ENCODE measurements around the gene ZSCAN22. TPM values are rescaled to one million over a fixed set of nuclear protein-coding genes. Genes with fewer than 3 reads are reported as not detected.
A peak's percentile ranks its signal among the peaks of the same experiment; 100 is the strongest.

The ZSCAN22 gene
- total RNA-seq, 2 experiments from 2014 or later: 4.4 to 6.3 TPM

DNA sequence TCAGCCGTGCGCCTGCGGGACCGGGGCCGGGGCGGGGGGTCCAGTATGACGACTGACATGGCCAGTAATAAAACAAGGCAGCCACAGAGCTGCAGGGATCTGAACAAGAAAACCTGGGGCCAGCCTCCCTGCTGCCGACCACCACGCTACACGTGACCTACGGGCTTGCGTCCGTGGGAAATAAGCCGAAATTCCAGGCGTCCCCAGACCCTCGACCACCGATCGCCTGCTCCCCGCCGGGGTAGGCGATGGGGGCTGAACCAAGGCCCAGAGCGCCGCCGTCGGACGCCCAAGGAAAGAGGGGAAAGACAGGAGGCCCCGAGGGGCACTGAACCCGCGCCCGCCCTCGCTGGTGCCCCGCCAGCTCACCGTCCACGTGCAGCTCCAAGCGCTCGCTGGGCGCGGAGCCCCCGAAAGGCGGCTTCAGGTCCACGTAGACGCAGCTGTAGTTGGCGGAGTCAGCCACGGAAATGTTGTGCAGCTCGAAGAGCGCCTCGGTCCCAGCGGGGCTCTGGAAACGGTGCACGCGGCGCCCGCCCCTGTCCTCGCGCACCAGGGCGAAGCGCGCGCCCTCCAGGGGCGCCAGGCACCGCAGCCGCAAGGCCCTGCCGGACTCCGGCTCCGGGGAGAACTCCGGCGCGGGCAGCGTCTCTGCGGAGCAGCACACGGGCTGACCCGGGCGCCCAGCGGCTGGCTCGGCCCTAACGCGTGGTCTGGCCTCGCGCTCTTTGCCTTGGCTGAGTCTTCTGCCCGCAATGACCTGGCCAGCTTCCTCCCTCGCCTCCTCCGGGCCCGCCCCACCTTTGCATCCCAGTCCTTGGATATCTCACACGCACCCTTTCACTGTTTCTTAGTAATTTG lies 23.4 kb downstream of the ZSCAN22 start:
- ATAC-seq (no peak), DNase-seq (no peak)
- CTCF ChIA-PET: no interaction called here
- Mint-ChIP-seq H3K9me3 (ENCODE audit: low read depth) (no peaks in the 10 kb centered on the region), H3K4me1 (peaks cover 36% of the 10 kb centered on the region), H3K27me3 (no peaks in the 10 kb centered on the region), H3K27ac (no peak overlapping the region), H3K4me3 (peak overlapping the region; percentile 44), H3K36me3 (peaks cover 17% of the 10 kb centered on the region)

- Mint-ChIP-seq H3K9me3 (ENCODE audit: low read depth) (no peaks in the 10 kb centered on the region), H3K4me1 (peaks cover 37% of the 10 kb centered on the region), H3K27me3 (no peaks in the 10 kb centered on the region), H3K4me3 (no peak overlapping the region), H3K27ac (no peak overlapping the region), H3K36me3 (peaks cover 14% of the 10 kb centered on the region)
- DNase-seq (no peak), ATAC-seq (no peak)
- CTCF ChIA-PET: no interaction called here
These were observed 24.2 kb downstream of the ZSCAN22 start for GRCh38 chr19:58350871-58351557.

DNA sequence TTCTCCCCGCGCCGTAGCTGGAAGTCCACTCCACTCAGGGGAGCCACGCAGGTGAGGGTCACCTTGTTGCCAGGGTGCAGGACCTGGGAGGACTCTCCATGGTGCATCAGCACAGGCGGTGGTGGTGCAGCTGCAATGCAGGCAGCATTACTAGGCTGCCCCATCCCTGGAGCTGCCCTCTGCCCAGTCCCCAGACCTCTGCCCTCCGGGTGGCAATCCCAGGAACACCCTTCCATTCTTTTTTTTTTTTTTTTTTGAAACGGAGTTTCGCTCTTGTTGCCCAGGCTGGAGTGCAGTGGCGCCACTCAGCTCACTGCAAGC lies 24.7 kb downstream of the ZSCAN22 start:
- DNase-seq (no peak), ATAC-seq (no peak)
- CTCF ChIA-PET: no interaction called here
- H3K4me3 Mint-ChIP-seq: no peak overlapping the region
- peaks cover 14% of the 10 kb centered on the region for H3K36me3 Mint-ChIP-seq
- H3K9me3 Mint-ChIP-seq (ENCODE audit: low read depth): no peaks in the 10 kb centered on the region
- H3K27me3 Mint-ChIP-seq: no peaks in the 10 kb centered on the region
- H3K27ac Mint-ChIP-seq: no peak overlapping the region
- H3K4me1 Mint-ChIP-seq: peaks cover 40% of the 10 kb centered on the region

GRCh38 chr19:58351990-58352755 lies 25.4 kb downstream of the ZSCAN22 start:
- Mint-ChIP-seq H3K27me3 (no peaks in the 10 kb centered on the region), H3K4me1 (peaks cover 42% of the 10 kb centered on the region), H3K27ac (no peak overlapping the region), H3K9me3 (ENCODE audit: low read depth) (no peaks in the 10 kb centered on the region), H3K36me3 (peaks cover 14% of the 10 kb centered on the region), H3K4me3 (no peak overlapping the region)
- DNase-seq (no peak), ATAC-seq (no peak)
- CTCF ChIA-PET: no interaction called here

DNA sequence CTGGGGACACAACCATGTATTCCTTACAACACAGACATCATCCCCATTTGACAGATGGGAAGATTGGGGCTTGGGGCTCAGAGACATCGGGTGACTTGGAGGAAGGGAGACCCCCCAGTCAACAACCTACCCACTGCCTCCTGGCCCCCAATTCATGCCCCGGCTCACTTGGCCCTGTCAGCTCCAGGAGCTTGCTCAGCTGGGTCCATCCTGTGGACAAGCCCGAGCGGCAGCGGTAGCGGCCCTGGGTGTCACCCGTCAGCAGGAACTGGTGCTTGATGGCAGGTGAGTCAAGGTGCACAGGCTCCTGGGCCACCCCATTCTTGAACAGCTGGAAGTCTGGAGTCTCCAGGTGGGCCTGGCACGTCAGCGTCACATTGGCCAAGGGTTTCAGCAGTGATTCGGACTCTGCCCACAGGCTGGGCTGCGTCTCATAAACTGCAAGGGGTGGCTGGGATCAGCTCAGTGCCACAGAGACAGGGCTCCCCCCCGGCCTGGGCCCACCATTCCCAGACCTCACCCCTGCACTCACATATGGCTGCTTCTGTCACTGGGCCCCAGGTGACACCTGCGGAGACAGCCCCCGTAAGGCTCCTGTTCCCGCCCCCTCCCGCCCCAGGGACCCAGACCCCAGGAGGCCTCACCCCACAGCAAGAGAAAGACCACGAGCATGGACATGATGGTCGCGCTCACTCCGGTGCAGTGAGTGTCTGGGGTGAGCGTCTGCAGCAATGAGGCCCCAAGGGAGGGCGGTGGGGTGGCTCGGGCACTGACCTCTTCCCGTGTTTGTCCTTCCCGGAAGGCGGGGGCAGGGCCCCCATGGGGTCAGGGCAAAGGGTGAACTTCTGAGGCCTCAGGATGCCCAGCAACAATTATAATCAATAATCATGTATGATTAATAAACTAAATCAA lies 26.2 kb downstream of the ZSCAN22 start, which contains the start of gene A1BG:
A1BG (minus strand) TSS at position 733 of the 912 bp plus-strand sequence; CDS start at position 678, 55 bp downstream.
- Mint-ChIP-seq H3K4me3 (no peak within 1 kb of the TSS), H3K4me1 (peaks cover 42% of the 10 kb centered on the region), H3K27ac (no peak within 1 kb of the TSS), H3K9me3 (ENCODE audit: low read depth) (no peaks in the 10 kb centered on the region), H3K36me3 (peaks cover 14% of the 10 kb centered on the region), H3K27me3 (no peaks in the 10 kb centered on the region)
- no peak for ATAC-seq
- no peak for DNase-seq
- CTCF ChIA-PET: no interaction called here

DNA sequence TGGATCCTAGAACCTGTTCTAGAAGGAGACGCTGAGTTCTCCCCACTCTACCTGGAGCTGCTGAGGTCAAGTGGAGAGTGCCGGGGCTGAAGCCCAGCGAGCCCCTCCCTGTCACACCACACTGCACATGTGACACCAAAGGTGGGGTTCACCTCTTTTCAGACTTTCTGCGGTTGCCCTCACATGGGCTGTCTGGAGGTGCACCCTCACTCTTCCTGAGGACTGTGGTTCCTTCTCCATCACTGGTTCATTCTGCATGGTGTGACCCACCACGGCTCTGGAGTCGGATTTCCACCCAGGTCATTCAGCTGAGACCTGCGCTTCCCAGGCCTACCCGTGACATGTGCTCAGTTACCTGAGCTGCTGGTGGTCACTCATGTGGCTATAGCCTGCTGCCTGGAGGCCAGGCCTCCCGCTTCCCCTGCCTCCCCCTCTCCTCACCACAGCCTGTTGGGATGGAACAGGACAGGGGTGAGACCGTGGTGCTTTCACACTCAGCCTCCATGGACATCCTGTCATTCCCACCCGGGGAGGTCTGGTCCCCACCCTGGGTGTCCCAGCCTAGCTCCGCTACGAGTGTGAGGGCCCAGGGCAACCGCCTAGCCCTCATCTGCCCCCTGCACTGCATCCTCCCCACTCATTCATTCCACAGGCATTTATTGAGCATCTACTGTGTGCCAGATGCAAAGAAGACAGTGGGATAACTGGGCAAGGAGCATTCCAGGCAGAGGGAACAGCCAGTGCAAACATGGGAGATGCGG lies 27.1 kb downstream of the ZSCAN22 start:
- Mint-ChIP-seq H3K27ac (no peak overlapping the region), H3K4me1 (peaks cover 37% of the 10 kb centered on the region), H3K27me3 (no peaks in the 10 kb centered on the region), H3K9me3 (ENCODE audit: low read depth) (no peaks in the 10 kb centered on the region), H3K36me3 (peaks cover 12% of the 10 kb centered on the region), H3K4me3 (no peak overlapping the region)
- CTCF ChIA-PET: no interaction called here
- ATAC-seq (no peak), DNase-seq (no peak)

DNA sequence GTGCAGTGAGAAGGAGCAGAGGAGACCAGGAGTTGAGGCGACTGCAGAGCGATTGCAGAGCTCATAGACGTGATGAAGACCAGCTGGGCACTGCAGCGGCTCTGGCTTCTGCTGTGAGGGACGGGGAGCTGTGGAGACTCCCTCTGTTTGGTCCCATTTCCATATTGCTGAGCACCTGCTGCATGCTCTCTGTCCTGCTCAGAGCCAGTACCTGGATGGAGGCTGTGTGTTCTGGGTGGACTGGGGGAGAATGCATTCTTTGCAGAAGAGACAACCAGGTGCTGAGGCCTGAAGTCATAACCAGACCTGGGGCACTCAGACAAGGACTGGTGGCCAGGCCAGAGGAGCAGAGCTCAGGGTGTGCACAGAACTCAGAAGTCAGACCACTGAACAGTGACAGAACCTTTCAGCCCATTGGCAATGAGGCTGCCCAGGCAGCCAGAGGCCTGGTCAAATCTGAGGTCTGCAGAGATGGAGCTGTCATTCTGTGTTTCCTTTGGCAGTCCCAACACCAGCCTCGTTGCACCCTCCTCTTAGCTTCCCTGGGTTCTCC lies 27.8 kb downstream of the ZSCAN22 start:
- CTCF ChIA-PET: no interaction called here

DNA sequence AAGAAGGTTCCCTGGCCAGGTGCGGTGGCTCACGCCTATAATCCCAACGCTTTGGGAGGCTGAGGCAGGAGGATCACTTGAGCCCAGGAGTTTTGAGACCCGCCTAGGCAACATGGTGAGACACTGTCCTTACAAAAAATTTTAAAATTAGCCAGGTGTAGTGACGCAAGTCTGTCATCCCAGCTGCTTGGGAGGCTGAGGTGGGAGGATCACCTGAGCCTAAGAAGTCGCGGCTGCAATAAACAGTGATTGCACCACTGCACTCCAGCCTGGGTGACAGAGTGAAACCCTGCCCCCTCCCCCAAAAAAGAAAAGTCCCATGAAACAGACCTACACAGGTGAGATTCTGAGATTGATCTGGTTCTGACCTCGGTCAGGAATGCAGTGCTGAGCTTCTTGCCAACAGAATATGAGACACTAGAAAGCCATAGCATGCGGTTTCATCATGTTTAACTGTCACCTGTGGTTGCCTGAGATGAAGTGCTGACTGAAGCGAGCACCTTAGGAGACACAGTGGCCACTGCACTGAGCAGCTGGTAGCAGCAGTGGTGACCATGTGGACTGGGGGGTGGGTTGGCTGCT lies 28.5 kb downstream of the ZSCAN22 start:
- no peak for ATAC-seq
- H3K36me3 Mint-ChIP-seq: peaks cover 7% of the 10 kb centered on the region
- no peak overlapping the region for H3K4me3 Mint-ChIP-seq
- no peaks in the 10 kb centered on the region for H3K9me3 Mint-ChIP-seq (ENCODE audit: low read depth)
- peak overlapping the region; percentile 46 for H3K27ac Mint-ChIP-seq
- DNase-seq: no peak
- no peaks in the 10 kb centered on the region for H3K27me3 Mint-ChIP-seq
- peaks cover 28% of the 10 kb centered on the region for H3K4me1 Mint-ChIP-seq
- CTCF ChIA-PET: no interaction called here

More for the DNA sequence above, 27.8 kb downstream of the ZSCAN22 start:
- no peak overlapping the region for H3K27ac Mint-ChIP-seq
- peaks cover 10% of the 10 kb centered on the region for H3K36me3 Mint-ChIP-seq
- ATAC-seq (no peak), DNase-seq (no peak)
- no peaks in the 10 kb centered on the region for H3K9me3 Mint-ChIP-seq (ENCODE audit: low read depth)
- peaks cover 30% of the 10 kb centered on the region for H3K4me1 Mint-ChIP-seq
- no peak overlapping the region for H3K4me3 Mint-ChIP-seq
- no peaks in the 10 kb centered on the region for H3K27me3 Mint-ChIP-seq

DNA sequence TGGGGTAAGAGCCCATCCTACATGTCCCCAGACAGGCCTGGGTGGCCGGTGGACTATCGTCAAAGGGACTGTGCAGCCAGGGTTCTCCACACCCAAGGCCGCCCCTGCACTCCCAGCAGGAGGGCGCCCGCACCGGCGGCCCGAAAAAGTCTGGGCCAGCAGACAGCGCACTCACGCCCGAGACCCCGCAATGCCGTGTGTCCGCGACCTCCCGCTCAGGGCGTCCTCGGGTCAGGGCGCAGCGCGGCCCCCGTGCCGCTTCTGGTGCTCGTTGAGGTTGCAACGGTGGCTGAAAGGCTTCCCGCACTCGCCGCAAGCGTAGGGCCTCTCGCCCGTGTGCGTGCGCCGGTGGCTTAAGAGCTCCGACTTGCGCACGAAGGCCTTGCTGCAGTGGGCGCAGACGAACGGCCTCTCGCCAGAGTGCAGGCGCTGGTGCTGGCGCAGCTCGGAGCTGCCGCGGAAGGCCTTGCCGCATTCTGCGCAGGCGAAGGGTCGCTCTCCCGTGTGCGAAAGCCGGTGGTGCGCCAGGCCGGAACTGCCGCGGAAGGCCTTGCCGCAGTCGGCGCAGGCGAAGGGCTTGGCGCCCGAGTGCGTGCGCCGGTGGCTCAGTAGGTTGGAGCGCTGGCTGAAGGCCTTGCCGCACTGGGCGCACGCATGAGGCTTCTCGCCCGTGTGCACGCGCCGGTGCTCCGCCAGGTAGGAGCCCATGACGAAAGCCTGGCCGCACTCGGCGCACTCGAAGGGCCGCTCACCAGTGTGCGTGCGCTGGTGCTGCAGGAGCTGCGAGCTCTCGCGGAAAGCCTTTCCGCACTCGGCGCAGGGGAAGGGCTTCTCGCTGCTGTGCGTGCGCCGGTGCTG lies 29.3 kb downstream of the ZSCAN22 start:
- DNase-seq: peak; percentile 71
- H3K9me3 Mint-ChIP-seq (ENCODE audit: low read depth): no peaks in the 10 kb centered on the region
- H3K27me3 Mint-ChIP-seq: no peaks in the 10 kb centered on the region
- H3K27ac Mint-ChIP-seq: peak overlapping the region; percentile 56
- H3K4me1 Mint-ChIP-seq: peaks cover 30% of the 10 kb centered on the region
- H3K4me3 Mint-ChIP-seq: peak overlapping the region; percentile 53
- ATAC-seq: peak; percentile 76
- peaks cover 4% of the 10 kb centered on the region for H3K36me3 Mint-ChIP-seq
- CTCF ChIA-PET: interaction anchor here (0.9 to 1.1 kb wide), 2 partner anchors 128 to 158 kb away, joined by 3 read pairs; partner anchors contain the start of gene ZNF544

- Mint-ChIP-seq H3K9me3 (ENCODE audit: low read depth) (no peaks in the 10 kb centered on the region), H3K27me3 (no peaks in the 10 kb centered on the region), H3K4me1 (peaks cover 36% of the 10 kb centered on the region), H3K36me3 (peaks cover under 1% of the 10 kb centered on the region), H3K4me3 (peak overlapping the region; percentile 53), H3K27ac (peak overlapping the region; percentile 56)
- DNase-seq (no peak), ATAC-seq (no peak)
- CTCF ChIA-PET: interaction anchor here (0.9 to 1.1 kb wide), 2 partner anchors 128 to 157 kb away, joined by 3 read pairs; partner anchors contain the start of gene ZNF544
These were observed 30.1 kb downstream of the ZSCAN22 start for GRCh38 chr19:58356766-58357480.

Measured in activated CD8-positive, alpha-beta memory T cell treated with anti-CD3 and anti-CD28 coated beads, Interleukin-2, amount 10 ng/mL, durations not matched to agents 7 days and 5 days (primary cell).